NK-92 (cell line): ENCODE measurements around the gene NEB.
"Not testable (repeated sequence)": the region's sequence is repeated elsewhere in the genome, so short reads cannot be mapped to it uniquely, and the experiment has no call there.

Experiments
- DNase-seq: peaks from one replicate; lab custom pipeline; 2025; ENCODE audit not compliant: unreplicated experiment; lab: John Stamatoyannopoulos, UW

Gene NEB

GRCh38 chr2:151619337-151619989 is 114.8 kb downstream of the NEB start:
- no peak for DNase-seq

- no peak for DNase-seq
Measured at GRCh38 chr2:151616760-151617339, 117.4 kb downstream of the NEB start.

GRCh38 chr2:151614606-151615306 is 119.5 kb downstream of the NEB start:
- DNase-seq = no peak

- DNase-seq = no peak
Measured at GRCh38 chr2:151614159-151614558, 120.1 kb downstream of the NEB start.

- DNase-seq = no peak
Measured at GRCh38 chr2:151611351-151611750, 122.9 kb downstream of the NEB start.

GRCh38 chr2:151610310-151610709 is 124.0 kb downstream of the NEB start:
- DNase-seq = no peak

- DNase-seq = no peak
Measured at GRCh38 chr2:151609705-151610104, 124.6 kb downstream of the NEB start.

- DNase-seq = not testable (repeated sequence)
Measured at GRCh38 chr2:151607459-151608424, 126.5 kb downstream of the NEB start.

- not testable (repeated sequence) for DNase-seq
Measured at GRCh38 chr2:151603530-151603929, 130.7 kb downstream of the NEB start.

GRCh38 chr2:151602402-151602801 is 131.9 kb downstream of the NEB start:
- DNase-seq = not testable (repeated sequence)

- DNase-seq = not testable (repeated sequence)
Measured at GRCh38 chr2:151601803-151602202, 132.5 kb downstream of the NEB start.

- not testable (repeated sequence) for DNase-seq
Measured at GRCh38 chr2:151596903-151597608, 137.2 kb downstream of the NEB start.

- not testable (repeated sequence) for DNase-seq
Measured at GRCh38 chr2:151591908-151592255, 142.4 kb downstream of the NEB start.

GRCh38 chr2:151591250-151591907 is 142.9 kb downstream of the NEB start:
- DNase-seq = not testable (repeated sequence)

GRCh38 chr2:151581300-151581699 is 153.0 kb downstream of the NEB start:
- DNase-seq = not testable (repeated sequence)

- not testable (repeated sequence) for DNase-seq
Measured at GRCh38 chr2:151580697-151581096, 153.6 kb downstream of the NEB start.

- DNase-seq = no peak
Measured at GRCh38 chr2:151577116-151577515, 157.2 kb downstream of the NEB start.

- no peak for DNase-seq
Measured at GRCh38 chr2:151576080-151576479, 158.2 kb downstream of the NEB start.

- no peak for DNase-seq
Measured at GRCh38 chr2:151575338-151575737, 158.9 kb downstream of the NEB start.

GRCh38 chr2:151570191-151570590 is 164.1 kb downstream of the NEB start:
- DNase-seq = no peak
